ENCODE measurements around the gene SLC35B2. TPM values are rescaled to one million over a fixed set of nuclear protein-coding genes. Genes with fewer than 3 reads are reported as not detected.

The SLC35B2 gene
- total RNA-seq, 1 experiment from 2014 or later, result 90.6 TPM

DNA sequence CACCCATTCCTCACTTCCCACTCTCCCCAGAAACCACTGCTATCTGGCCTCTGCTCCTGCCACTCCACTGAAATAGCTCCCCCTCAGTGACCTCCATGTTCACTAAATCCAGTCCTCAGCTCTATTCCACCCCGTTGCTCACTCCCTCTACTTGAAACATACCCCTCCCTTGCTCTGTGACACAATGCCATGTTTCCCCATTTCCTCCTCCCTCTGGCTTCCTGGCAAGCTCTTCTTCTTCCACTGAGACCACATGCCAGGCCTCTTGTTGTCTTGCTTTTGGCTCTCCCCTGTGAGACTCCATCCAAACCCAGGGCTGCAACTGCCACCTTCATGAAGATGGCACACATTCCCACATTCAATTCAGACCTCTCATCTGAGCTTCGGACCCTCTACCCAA is 26.8 kb upstream of the SLC35B2 start:
- ATAC-seq, result no peak
- Histone ChIP-seq H3K9me2 (replicated peaks; ENCODE audit: low read length) (no peaks in the 10 kb centered on the region), H4K20me1 (ENCODE audit: low read length) (no peaks in the 10 kb centered on the region), H3K36me3 (ENCODE audit: low read depth, low read length) (no peaks in the 10 kb centered on the region), H3K27me3 (ENCODE audit: low read length) (peaks cover 61% of the 10 kb centered on the region), H3K4me1 (ENCODE audit: insufficient read depth, low read length) (peaks cover 4% of the 10 kb centered on the region; the same call in 1 of the 2 replicates), H3K9ac (ENCODE audit: low read length) (no peak overlapping the region), H3K4me3 (ENCODE audit: low read length) (no peak overlapping the region), H3K79me2 (ENCODE audit: low read length) (no peaks in the 10 kb centered on the region), H3K4me2 (ENCODE audit: low read length) (no peak overlapping the region), H3K27ac (ENCODE audit: low read length) (no peak overlapping the region), H3F3A (ENCODE audit: low read length, unreplicated experiment) (no peaks in the 10 kb centered on the region), H2AFZ (ENCODE audit: low read length) (no peak overlapping the region), H3K9me3 (ENCODE audit: low read length) (no peaks in the 10 kb centered on the region)
- no peak for DNase-seq
- intact Hi-C loops (cut with micrococcal nuclease), result no loop called here
- POLR2A ChIA-PET (ENCODE audit: unreplicated experiment), result no interaction called here
- BruUV-seq (replicated peaks), result no TSS peak
- CTCF ChIA-PET, result no interaction called here
- TF ChIP-seq, protein P1, sequence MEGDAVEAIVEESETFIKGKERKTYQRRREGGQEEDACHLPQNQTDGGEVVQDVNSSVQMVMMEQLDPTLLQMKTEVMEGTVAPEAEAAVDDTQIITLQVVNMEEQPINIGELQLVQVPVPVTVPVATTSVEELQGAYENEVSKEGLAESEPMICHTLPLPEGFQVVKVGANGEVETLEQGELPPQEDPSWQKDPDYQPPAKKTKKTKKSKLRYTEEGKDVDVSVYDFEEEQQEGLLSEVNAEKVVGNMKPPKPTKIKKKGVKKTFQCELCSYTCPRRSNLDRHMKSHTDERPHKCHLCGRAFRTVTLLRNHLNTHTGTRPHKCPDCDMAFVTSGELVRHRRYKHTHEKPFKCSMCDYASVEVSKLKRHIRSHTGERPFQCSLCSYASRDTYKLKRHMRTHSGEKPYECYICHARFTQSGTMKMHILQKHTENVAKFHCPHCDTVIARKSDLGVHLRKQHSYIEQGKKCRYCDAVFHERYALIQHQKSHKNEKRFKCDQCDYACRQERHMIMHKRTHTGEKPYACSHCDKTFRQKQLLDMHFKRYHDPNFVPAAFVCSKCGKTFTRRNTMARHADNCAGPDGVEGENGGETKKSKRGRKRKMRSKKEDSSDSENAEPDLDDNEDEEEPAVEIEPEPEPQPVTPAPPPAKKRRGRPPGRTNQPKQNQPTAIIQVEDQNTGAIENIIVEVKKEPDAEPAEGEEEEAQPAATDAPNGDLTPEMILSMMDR (conservative IDR thresholded peaks at IDR 0.05; ENCODE audit: low read depth, low read length), result no peak
- TF ChIP-seq EZH2 (IDR thresholded peaks at IDR 0.05; ENCODE audit: low read length, unreplicated experiment) (no peak), EZH2phosphoT487 (IDR thresholded peaks at IDR 0.05; ENCODE audit: borderline replicate concordance, low read length) (no peak)

DNA sequence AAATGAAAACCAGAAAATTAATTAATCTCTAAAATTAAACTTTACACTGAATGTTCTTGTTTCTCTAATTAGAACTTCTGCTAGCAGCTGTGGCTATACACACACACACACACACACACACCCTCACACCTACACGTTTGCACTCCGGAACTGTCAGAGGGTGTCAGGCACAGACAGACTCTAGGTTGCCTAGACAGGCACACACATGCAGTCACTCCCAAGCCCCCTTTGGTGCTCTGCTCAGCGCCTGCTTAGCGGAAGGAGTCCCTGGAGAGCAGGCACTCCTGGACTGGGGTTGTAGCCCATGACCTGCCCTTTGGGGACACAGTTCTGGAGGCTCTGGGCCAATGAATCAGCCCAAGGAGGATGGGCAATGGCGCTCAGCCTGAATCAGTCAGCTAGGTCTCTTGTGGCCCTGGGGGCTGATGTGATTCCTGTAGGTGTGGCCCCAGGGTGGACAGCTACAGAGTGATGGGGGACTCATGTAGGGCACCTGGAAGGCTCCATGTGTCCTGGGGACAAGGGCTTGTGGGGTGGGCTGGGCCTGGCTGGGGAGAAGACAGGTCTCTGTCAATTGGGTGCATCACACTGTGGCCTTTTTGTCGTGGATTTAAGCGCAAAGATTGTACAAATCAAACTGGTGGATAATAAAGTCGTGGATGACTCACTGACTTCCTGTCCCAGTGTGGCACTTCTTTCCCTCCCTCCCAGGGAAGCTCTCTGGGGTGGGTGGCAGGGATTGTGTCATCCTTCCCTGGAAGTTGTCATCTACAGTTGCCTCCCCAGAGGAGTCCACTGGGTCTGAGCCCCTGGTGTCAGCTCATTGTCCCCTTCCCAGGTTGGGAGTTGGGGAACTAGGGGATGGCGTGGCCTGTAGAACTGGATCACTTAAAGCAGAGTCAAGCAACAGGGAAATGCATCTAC is 21.7 kb upstream of the SLC35B2 start:
- H2AFZ ChIP-seq (ENCODE audit: low read length), result no peak overlapping the region
- TF ChIP-seq EZH2 (IDR thresholded peaks at IDR 0.05; ENCODE audit: low read length, unreplicated experiment) (no peak), EZH2phosphoT487 (IDR thresholded peaks at IDR 0.05; ENCODE audit: borderline replicate concordance, low read length) (no peak)
- TF ChIP-seq, protein P1 (conservative IDR thresholded peaks at IDR 0.05; ENCODE audit: low read depth, low read length), result no peak
- H3K36me3 ChIP-seq (ENCODE audit: low read depth, low read length), result no peaks in the 10 kb centered on the region
- intact Hi-C loops (cut with micrococcal nuclease), result no loop called here
- H3K4me2 ChIP-seq (ENCODE audit: low read length), result 0 out of 2 replicates have a peak overlapping the region, but pooled peaks have one; percentile 22
- H4K20me1 ChIP-seq (ENCODE audit: low read length), result no peaks in the 10 kb centered on the region
- no peaks in the 10 kb centered on the region for H3K9me2 ChIP-seq (replicated peaks; ENCODE audit: low read length)
- H3K4me3 ChIP-seq (ENCODE audit: low read length), result no peak overlapping the region
- ChIA-PET CTCF (no interaction called here), POLR2A (ENCODE audit: unreplicated experiment) (no interaction called here)
- peaks cover 8% of the 10 kb centered on the region; the same call in 1 of the 2 replicates for H3K4me1 ChIP-seq (ENCODE audit: insufficient read depth, low read length)
- no peak overlapping the region for H3K9ac ChIP-seq (ENCODE audit: low read length)
- H3K27me3 ChIP-seq (ENCODE audit: low read length), result peaks cover 17% of the 10 kb centered on the region
- H3F3A ChIP-seq (ENCODE audit: low read length, unreplicated experiment), result no peaks in the 10 kb centered on the region
- DNase-seq (no peak), ATAC-seq (peak; percentile 55)
- H3K79me2 ChIP-seq (ENCODE audit: low read length), result no peaks in the 10 kb centered on the region
- no TSS peak for BruUV-seq (replicated peaks)
- no peaks in the 10 kb centered on the region for H3K9me3 ChIP-seq (ENCODE audit: low read length)
- H3K27ac ChIP-seq (ENCODE audit: low read length), result no peak overlapping the region

DNA sequence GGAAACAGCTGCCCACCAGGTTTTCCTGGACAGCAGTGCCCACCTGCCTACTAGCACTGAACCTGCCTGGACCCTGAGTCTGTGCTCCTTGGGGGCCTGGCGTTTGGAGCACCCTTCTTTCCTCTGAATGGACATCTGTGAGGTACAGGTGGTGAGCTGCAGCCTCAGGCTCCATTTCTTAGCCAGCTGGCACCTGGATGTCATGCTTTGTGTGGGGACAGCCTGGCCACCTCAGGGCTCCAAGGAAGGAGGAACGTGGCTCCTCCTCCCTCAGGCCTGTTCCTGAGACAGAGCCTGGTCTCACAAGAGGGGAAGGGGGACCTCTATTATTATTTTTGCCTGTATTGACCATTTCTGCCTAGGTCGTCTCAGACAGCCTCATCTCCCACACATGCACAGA is 21.0 kb upstream of the SLC35B2 start:
- Histone ChIP-seq H3K79me2 (ENCODE audit: low read length) (no peaks in the 10 kb centered on the region), H3K9me3 (ENCODE audit: low read length) (no peaks in the 10 kb centered on the region), H3K4me2 (ENCODE audit: low read length) (no peak overlapping the region), H3K9ac (ENCODE audit: low read length) (no peak overlapping the region), H3K36me3 (ENCODE audit: low read depth, low read length) (no peaks in the 10 kb centered on the region), H3K9me2 (replicated peaks; ENCODE audit: low read length) (no peaks in the 10 kb centered on the region), H3F3A (ENCODE audit: low read length, unreplicated experiment) (no peaks in the 10 kb centered on the region), H2AFZ (ENCODE audit: low read length) (no peak overlapping the region), H3K4me3 (ENCODE audit: low read length) (no peak overlapping the region), H3K27me3 (ENCODE audit: low read length) (peaks cover 10% of the 10 kb centered on the region), H4K20me1 (ENCODE audit: low read length) (no peaks in the 10 kb centered on the region), H3K4me1 (ENCODE audit: insufficient read depth, low read length) (peaks cover 8% of the 10 kb centered on the region; the same call in 1 of the 2 replicates), H3K27ac (ENCODE audit: low read length) (no peak overlapping the region)
- TF ChIP-seq, protein P1 (conservative IDR thresholded peaks at IDR 0.05; ENCODE audit: low read depth, low read length), result no peak
- TF ChIP-seq EZH2 (IDR thresholded peaks at IDR 0.05; ENCODE audit: low read length, unreplicated experiment), result no peak
- no peak for TF ChIP-seq EZH2phosphoT487 (IDR thresholded peaks at IDR 0.05; ENCODE audit: borderline replicate concordance, low read length)
- CTCF ChIA-PET, result no interaction called here
- BruUV-seq (replicated peaks), result no TSS peak
- POLR2A ChIA-PET (ENCODE audit: unreplicated experiment), result no interaction called here
- ATAC-seq (no peak), DNase-seq (no peak)
- intact Hi-C loops (cut with micrococcal nuclease), result no loop called here
